ENCODE measurements around the gene REELD1.

REELD1 gene

DNA sequence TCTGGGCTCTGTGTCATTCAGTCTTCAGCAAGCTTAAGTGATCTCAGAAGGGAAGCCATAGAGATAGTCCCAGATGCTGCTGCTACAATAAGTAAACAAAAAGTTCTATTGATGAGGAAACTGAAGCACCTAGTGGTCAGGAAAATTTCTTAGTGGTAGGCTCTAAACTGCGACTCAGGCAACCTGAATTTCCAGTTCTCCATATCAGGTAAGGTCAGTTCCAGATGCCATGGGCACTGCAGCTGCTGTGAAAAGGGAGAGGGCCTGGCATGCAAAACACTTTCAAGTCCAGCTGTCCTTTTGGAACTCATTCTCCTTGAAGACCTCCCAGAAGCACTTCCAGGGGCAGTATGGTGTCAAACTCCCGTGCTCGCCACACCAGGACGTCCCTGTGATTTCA lies 46.2 kb downstream of the REELD1 start:
- peaks cover 5% of the 10 kb centered on the region for H3K27me3 Mint-ChIP-seq (ENCODE audit: low read depth, poor library complexity)
- no peaks in the 10 kb centered on the region for H3K36me3 Mint-ChIP-seq (ENCODE audit: low read depth)
- TF ChIP-seq, protein P1, sequence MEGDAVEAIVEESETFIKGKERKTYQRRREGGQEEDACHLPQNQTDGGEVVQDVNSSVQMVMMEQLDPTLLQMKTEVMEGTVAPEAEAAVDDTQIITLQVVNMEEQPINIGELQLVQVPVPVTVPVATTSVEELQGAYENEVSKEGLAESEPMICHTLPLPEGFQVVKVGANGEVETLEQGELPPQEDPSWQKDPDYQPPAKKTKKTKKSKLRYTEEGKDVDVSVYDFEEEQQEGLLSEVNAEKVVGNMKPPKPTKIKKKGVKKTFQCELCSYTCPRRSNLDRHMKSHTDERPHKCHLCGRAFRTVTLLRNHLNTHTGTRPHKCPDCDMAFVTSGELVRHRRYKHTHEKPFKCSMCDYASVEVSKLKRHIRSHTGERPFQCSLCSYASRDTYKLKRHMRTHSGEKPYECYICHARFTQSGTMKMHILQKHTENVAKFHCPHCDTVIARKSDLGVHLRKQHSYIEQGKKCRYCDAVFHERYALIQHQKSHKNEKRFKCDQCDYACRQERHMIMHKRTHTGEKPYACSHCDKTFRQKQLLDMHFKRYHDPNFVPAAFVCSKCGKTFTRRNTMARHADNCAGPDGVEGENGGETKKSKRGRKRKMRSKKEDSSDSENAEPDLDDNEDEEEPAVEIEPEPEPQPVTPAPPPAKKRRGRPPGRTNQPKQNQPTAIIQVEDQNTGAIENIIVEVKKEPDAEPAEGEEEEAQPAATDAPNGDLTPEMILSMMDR (IDR thresholded peaks at IDR 0.05), result no peak
- H3K9me3 Mint-ChIP-seq, result no peaks in the 10 kb centered on the region
- DNase-seq, result no peak
- H3K4me3 Mint-ChIP-seq, result no peak overlapping the region
- no peaks in the 10 kb centered on the region for H3K4me1 Mint-ChIP-seq
- no peak overlapping the region for H3K27ac Mint-ChIP-seq

DNA sequence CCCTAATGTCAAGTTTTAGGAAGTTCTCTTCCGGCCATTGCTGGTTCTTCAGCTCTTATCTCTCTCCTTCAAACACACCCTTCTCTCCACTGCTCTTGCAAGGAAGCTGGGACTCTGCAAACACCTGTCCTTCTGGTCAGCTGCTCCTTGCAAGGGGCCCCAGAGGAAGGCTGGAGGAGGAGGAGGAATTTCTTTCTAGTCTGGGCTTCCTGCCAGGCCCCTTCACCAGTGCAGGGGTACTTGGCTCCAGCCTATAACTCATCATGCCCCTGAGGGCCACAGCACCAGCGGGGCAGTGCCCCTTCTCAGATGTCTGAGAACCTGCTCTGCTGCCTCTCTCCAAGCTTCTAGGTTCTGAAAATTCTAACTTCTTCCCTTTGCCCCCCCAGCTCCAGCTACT lies 46.7 kb downstream of the REELD1 start:
- Mint-ChIP-seq H3K36me3 (ENCODE audit: low read depth) (no peaks in the 10 kb centered on the region), H3K4me3 (no peak overlapping the region), H3K9me3 (no peaks in the 10 kb centered on the region), H3K4me1 (no peaks in the 10 kb centered on the region), H3K27me3 (ENCODE audit: low read depth, poor library complexity) (peaks cover 5% of the 10 kb centered on the region), H3K27ac (no peak overlapping the region)
- TF ChIP-seq, protein P1 (IDR thresholded peaks at IDR 0.05), result no peak
- DNase-seq, result no peak

DNA sequence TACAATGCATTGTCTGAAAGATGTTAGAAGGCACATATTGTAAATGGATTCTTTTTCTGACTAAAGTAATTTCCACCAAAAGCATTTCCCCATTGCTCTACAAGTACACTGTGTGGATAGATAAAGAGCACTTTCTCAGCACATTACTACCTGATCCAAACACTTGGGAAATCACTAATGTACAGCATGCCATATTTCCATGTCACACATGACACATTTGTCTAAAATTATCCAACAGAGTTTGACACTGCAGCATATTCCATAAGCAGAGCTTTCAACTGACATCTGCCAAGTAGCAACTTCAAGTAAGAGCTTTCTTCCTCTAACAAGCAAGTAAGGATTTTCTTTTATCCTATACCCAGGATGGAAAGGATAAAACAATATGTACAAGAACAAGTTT lies 49.5 kb downstream of the REELD1 start:
- Mint-ChIP-seq H3K4me1 (no peaks in the 10 kb centered on the region), H3K36me3 (ENCODE audit: low read depth) (no peaks in the 10 kb centered on the region), H3K9me3 (no peaks in the 10 kb centered on the region), H3K27me3 (ENCODE audit: low read depth, poor library complexity) (peaks cover 5% of the 10 kb centered on the region), H3K27ac (no peak overlapping the region), H3K4me3 (no peak overlapping the region)
- TF ChIP-seq, protein P1 (IDR thresholded peaks at IDR 0.05), result no peak
- no peak for DNase-seq

DNA sequence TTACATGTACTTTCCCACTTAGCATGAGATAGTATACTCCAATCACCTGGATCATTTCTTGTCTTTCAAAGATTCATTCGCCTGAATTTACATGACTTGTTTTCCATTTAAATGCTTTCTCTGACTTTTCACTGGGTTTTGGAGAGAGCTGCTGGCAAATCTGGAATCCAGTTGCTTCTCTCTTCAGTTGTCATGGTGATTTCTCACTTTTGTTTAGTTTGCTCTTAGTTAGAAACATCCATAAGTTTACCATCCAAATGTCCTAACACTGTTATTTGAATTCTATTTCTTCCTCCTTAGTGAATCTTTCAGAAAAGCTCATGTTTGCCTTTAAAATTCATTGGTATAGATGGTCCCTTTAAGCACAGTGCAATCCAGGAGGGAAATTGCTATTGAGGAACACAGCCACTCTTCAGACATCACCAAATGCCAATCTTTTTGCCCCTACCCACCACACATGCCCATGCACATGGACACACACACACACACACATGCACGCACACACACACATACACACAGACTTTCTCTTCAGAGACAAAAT lies 51.7 kb downstream of the REELD1 start:
- H3K4me3 Mint-ChIP-seq, result no peak overlapping the region
- no peak overlapping the region for H3K27ac Mint-ChIP-seq
- peaks cover 5% of the 10 kb centered on the region for H3K27me3 Mint-ChIP-seq (ENCODE audit: low read depth, poor library complexity)
- TF ChIP-seq, protein P1 (IDR thresholded peaks at IDR 0.05), result no peak
- H3K4me1 Mint-ChIP-seq, result no peaks in the 10 kb centered on the region
- H3K36me3 Mint-ChIP-seq (ENCODE audit: low read depth), result no peaks in the 10 kb centered on the region
- no peak for DNase-seq
- no peaks in the 10 kb centered on the region for H3K9me3 Mint-ChIP-seq

DNA sequence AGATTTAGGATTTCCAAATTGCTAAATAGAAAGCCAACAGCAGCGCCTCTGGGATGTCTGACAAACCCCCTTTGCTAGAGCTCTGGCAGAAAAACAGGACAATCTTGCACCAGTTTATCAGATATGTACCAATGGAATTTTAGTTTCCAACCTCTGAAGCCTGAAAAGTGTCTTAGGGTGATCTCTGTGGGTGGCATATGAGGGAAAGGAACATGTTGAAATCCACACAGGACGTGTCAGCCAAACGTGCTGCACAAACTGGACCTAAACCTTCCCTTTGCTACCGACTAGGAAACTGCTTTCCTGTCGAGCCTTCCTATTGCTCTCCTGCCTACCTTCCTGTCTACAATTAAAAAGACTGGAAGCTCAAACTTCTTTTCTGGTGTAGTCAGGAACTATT lies 53.5 kb downstream of the REELD1 start:
- Mint-ChIP-seq H3K27me3 (ENCODE audit: low read depth, poor library complexity) (no peaks in the 10 kb centered on the region), H3K4me3 (no peak overlapping the region), H3K36me3 (ENCODE audit: low read depth) (no peaks in the 10 kb centered on the region), H3K9me3 (no peaks in the 10 kb centered on the region), H3K27ac (no peak overlapping the region), H3K4me1 (no peaks in the 10 kb centered on the region)
- TF ChIP-seq, protein P1 (IDR thresholded peaks at IDR 0.05), result no peak
- DNase-seq, result no peak

DNA sequence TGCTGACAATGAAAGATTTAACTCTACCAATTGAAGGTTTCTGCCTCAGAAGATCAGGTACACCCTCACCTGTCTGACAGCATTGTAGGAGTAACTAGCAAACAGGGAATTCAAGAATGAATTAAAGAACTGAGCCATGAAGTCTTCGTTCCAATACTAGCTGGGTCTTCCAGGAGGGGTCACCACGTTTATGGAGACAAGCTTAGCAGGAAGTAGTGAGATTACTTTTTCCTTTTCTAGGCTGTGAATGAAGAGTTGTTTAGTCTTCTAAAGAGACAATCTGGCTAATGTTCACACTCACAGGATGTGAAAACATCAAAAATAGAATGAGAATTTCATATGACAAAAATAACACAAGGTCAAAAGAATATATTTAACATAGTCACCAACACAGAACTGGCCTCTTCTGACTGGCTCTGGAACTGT lies 54.9 kb downstream of the REELD1 start:
- H3K4me3 Mint-ChIP-seq, result no peak overlapping the region
- TF ChIP-seq, protein P1 (IDR thresholded peaks at IDR 0.05), result no peak
- H3K36me3 Mint-ChIP-seq (ENCODE audit: low read depth), result no peaks in the 10 kb centered on the region
- no peaks in the 10 kb centered on the region for H3K27me3 Mint-ChIP-seq (ENCODE audit: low read depth, poor library complexity)
- DNase-seq, result no peak
- H3K4me1 Mint-ChIP-seq, result no peaks in the 10 kb centered on the region
- no peak overlapping the region for H3K27ac Mint-ChIP-seq
- H3K9me3 Mint-ChIP-seq, result no peaks in the 10 kb centered on the region
